Colonic mucosa (tissue), 4 donors: ENCODE data around the gene DOCK2. TPM values are rescaled to one million over a fixed set of nuclear protein-coding genes. Genes with fewer than 3 reads are reported as not detected.

Experiments
- DNase-seq: peaks from one replicate; pipeline ENCODE4 v3.0.0-alpha.2; 2020
- H3K27ac ChIP-seq: fragments of 200-600 bp; one replicate; pipeline ENCODE4 v1.8.0; 2021
- H3K27me3 ChIP-seq: fragments of 200-600 bp; one replicate; pipeline ENCODE4 v1.8.0; 2021
- H3K36me3 ChIP-seq: fragments of 200-600 bp; one replicate; pipeline ENCODE4 v1.8.0; 2021
- H3K4me1 ChIP-seq: fragments of 200-600 bp; one replicate; pipeline ENCODE4 v1.8.0; 2021; ENCODE audit warnings: mild to moderate bottlenecking
- H3K4me3 ChIP-seq: fragments of 200-600 bp; one replicate; pipeline ENCODE4 v1.8.0; 2021
- H3K9ac ChIP-seq, 2 donors: one replicate each; pipeline ENCODE4 v1.7.0; 2013; ENCODE audit warnings: control low read depth in 2 of 2, low read depth in 2 of 2, low read length in 2 of 2
- H3K9me3 ChIP-seq: fragments of 200-600 bp; one replicate; pipeline ENCODE4 v1.8.0; 2021
- intact Hi-C: fragments of 100-400 bp; cut with DNase I; formaldehyde crosslinking; loops from one replicate; pipeline ENCODE4 v1.14.1; 2022
- total RNA-seq, 2 donors: library from RNA; stranded (reverse); fragmentation: NEBNext Ultra II Directional in 1 of 2; extraction: Animal tissue kit (Norgen Biotek cat#: 25700) in 1 of 2; gene quantifications; one replicate each; pipeline ENCODE4 v1.2.1, GENCODE V29; 2021
- TF ChIP-seq, protein P1 (sequence below): fragments of 200-600 bp; IDR thresholded peaks from one replicate; pipeline ENCODE4 v1.8.0; 2022; ENCODE audit warnings: antibody characterized with exemption, mild to moderate bottlenecking
- donor health status: healthy.
- donor health status: DM: no; HTN: no; CAD: no.
- donor health status: DM: no; HTN: no; CAD: no.

Gene DOCK2
- total RNA-seq, 2 donors from 2014 or later, result 4.8 to 6.0 TPM

DNA sequence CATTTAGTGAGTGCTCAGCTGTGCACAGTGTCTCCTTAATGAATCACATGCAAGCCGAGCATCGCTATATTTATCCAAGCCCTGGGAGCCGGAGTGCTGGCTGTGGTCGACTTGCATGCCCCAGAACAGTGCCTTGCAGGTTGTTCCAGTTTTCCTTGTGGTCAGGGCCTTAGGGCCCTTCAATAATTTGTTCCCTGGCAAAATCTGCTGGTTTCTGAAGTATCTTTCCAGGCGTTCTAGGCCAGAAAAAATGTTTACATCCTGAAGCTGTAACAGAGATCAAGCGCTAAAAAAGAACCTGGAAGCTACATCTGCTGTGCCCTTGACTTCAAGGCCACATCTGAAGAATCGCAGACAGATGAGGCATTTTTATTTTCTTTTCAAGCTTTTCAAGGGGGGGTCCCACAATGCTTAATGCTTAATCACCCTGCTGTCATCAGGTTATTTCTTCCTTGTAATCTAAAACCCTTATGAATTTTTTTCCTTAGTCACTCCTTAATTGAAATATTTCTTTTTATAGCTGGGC lies 105.8 kb downstream of the DOCK2 start:
- no peaks in the 10 kb centered on the region for H3K36me3 ChIP-seq
- TF ChIP-seq, protein P1, sequence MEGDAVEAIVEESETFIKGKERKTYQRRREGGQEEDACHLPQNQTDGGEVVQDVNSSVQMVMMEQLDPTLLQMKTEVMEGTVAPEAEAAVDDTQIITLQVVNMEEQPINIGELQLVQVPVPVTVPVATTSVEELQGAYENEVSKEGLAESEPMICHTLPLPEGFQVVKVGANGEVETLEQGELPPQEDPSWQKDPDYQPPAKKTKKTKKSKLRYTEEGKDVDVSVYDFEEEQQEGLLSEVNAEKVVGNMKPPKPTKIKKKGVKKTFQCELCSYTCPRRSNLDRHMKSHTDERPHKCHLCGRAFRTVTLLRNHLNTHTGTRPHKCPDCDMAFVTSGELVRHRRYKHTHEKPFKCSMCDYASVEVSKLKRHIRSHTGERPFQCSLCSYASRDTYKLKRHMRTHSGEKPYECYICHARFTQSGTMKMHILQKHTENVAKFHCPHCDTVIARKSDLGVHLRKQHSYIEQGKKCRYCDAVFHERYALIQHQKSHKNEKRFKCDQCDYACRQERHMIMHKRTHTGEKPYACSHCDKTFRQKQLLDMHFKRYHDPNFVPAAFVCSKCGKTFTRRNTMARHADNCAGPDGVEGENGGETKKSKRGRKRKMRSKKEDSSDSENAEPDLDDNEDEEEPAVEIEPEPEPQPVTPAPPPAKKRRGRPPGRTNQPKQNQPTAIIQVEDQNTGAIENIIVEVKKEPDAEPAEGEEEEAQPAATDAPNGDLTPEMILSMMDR, result no peak
- no peaks in the 10 kb centered on the region for H3K4me1 ChIP-seq
- no peak for DNase-seq
- no peaks in the 10 kb centered on the region for H3K27me3 ChIP-seq
- no peak overlapping the region for H3K27ac ChIP-seq
- intact Hi-C loops, result no loop called here
- no peak overlapping the region for H3K4me3 ChIP-seq
- H3K9me3 ChIP-seq, result no peaks in the 10 kb centered on the region
- no peak overlapping the region for H3K9ac ChIP-seq

DNA sequence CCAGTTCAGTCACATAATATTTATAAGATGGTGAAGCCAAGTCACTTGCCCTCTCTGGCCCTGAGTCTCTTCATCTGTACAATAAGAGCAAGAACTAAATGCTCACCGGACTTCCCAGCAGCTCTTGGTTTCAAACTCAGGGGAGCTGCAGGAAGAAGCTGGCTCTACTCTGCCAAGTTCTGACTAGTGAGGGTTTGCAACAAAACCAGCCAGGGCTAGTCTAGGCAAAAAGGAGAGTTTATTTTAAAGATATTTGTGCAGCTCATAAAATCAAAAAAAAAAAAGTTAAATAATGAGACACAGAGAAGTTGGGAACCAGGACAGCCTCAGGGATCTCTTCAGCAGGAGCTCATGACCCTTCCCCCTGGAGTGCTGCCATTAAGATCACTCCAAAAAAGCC lies 107.3 kb downstream of the DOCK2 start:
- Histone ChIP-seq H3K4me1 (no peaks in the 10 kb centered on the region), H3K9ac (no peak overlapping the region), H3K9me3 (no peaks in the 10 kb centered on the region), H3K27me3 (no peaks in the 10 kb centered on the region), H3K4me3 (no peak overlapping the region), H3K27ac (no peak overlapping the region), H3K36me3 (no peaks in the 10 kb centered on the region)
- intact Hi-C loops, result no loop called here
- TF ChIP-seq, protein P1, result no peak
- DNase-seq, result no peak

- intact Hi-C loops, result no loop called here
- Histone ChIP-seq H3K9me3 (no peaks in the 10 kb centered on the region), H3K9ac (no peak overlapping the region), H3K36me3 (no peaks in the 10 kb centered on the region), H3K4me1 (no peaks in the 10 kb centered on the region), H3K4me3 (no peak overlapping the region), H3K27me3 (no peaks in the 10 kb centered on the region), H3K27ac (no peak overlapping the region)
- no peak for DNase-seq
- TF ChIP-seq, protein P1, result no peak
Measured at GRCh38 chr5:169745441-169746146, 108.5 kb downstream of the DOCK2 start.

DNA sequence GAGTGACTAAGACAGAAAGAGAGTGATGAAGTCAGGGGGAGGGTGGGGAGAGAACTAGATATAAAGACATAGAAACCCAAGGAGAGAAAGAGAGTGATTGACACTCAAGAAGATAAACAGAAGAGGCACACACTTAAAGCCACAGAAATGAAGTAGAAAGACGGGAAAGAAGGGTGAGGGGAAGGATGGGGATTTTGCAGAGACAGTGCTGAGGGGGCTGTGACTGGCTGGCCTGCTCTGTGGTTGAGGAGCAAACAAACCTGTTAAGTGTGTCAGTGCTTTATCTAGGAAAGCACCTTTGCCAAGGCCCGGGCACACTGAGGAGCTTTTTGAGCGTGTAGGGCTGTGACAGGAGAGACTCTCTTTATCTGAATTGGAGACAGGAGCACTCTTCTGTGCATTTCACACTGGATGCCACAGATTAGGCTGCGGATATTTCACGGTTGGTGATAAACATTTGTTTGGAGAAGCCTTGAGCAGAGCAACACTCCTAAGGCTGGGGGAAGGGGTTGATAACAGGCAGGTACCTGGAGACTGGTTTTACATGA lies 109.1 kb downstream of the DOCK2 start:
- TF ChIP-seq, protein P1, result no peak
- H3K9ac ChIP-seq, result no peak overlapping the region

GRCh38 chr5:169748174-169748573 lies 111.1 kb downstream of the DOCK2 start:
- no peaks in the 10 kb centered on the region for H3K27me3 ChIP-seq
- no peak overlapping the region for H3K27ac ChIP-seq
- DNase-seq, result no peak
- TF ChIP-seq, protein P1, result no peak
- H3K4me3 ChIP-seq, result no peak overlapping the region
- no peaks in the 10 kb centered on the region for H3K36me3 ChIP-seq
- H3K9ac ChIP-seq, result no peak overlapping the region
- H3K4me1 ChIP-seq, result no peaks in the 10 kb centered on the region
- intact Hi-C loops, result no loop called here
- no peaks in the 10 kb centered on the region for H3K9me3 ChIP-seq

More for the DNA sequence above, 109.1 kb downstream of the DOCK2 start:
- Histone ChIP-seq H3K9me3 (no peaks in the 10 kb centered on the region), H3K4me3 (no peak overlapping the region), H3K27ac (no peak overlapping the region), H3K36me3 (no peaks in the 10 kb centered on the region), H3K27me3 (no peaks in the 10 kb centered on the region), H3K4me1 (no peaks in the 10 kb centered on the region)
- intact Hi-C loops, result no loop called here
- DNase-seq, result no peak
